RWPE1 (cell line): ENCODE results near the gene ARHGEF25.

Experiments
- CTCF ChIA-PET: fragments of 350-600 bp; sonication (Branson Sonifier 250); formaldehyde crosslinking; extraction: SDS; loops from one replicate; lab custom pipeline; 2021; lab: Yijun Ruan, JAX
- POLR2A ChIA-PET: fragments of 400-600 bp; formaldehyde crosslinking; extraction: SDS; loops from one replicate; lab custom pipeline; 2020; ENCODE audit warnings: antibody characterized with exemption; ENCODE audit not compliant: low non-redundant PET; lab: Yijun Ruan, JAX
- DNase-seq: peaks from one replicate; pipeline ENCODE4 v3.0.0; 2012; ENCODE audit warnings: low spot score
- H3K27ac ChIP-seq: fragments of 450-650 bp; 2 replicates; pipeline ENCODE4 v1.5.1; 2017
- TF ChIP-seq, protein P1 (sequence below): fragments of 450-650 bp; conservative IDR thresholded peaks from 2 replicates; pipeline ENCODE4 v1.5.1; 2017; ENCODE audit warnings: low read depth, mild to moderate bottlenecking

Gene ARHGEF25

DNA sequence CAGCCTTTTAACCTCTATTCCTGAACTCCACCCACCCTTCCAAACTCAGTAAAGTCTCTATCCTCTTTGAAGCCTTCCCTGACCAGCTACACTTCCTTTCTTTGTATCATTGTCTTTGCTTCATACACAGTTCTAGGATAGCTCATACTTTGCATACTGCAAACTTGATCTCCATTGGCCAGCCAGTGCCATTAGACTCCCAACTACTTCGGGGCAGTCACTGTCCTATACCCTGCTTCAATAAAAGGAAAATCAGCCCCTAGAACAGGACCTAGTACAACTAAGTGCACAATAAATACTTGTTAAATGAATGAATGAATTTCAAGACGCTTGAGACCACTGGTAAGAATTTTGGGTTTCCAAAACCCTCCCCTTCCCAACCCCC is 20.8 kb upstream of the ARHGEF25 start:
- CTCF ChIA-PET, result interaction anchor here (0.6 kb wide), 1 partner anchor 42 kb away, joined by 3 read pairs; the partner anchor contains the start of gene B4GALNT1
- DNase-seq, result no peak
- TF ChIP-seq, protein P1, sequence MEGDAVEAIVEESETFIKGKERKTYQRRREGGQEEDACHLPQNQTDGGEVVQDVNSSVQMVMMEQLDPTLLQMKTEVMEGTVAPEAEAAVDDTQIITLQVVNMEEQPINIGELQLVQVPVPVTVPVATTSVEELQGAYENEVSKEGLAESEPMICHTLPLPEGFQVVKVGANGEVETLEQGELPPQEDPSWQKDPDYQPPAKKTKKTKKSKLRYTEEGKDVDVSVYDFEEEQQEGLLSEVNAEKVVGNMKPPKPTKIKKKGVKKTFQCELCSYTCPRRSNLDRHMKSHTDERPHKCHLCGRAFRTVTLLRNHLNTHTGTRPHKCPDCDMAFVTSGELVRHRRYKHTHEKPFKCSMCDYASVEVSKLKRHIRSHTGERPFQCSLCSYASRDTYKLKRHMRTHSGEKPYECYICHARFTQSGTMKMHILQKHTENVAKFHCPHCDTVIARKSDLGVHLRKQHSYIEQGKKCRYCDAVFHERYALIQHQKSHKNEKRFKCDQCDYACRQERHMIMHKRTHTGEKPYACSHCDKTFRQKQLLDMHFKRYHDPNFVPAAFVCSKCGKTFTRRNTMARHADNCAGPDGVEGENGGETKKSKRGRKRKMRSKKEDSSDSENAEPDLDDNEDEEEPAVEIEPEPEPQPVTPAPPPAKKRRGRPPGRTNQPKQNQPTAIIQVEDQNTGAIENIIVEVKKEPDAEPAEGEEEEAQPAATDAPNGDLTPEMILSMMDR, result no peak
- POLR2A ChIA-PET, result no interaction called here
- peak overlapping the region; percentile 65 for H3K27ac ChIP-seq

DNA sequence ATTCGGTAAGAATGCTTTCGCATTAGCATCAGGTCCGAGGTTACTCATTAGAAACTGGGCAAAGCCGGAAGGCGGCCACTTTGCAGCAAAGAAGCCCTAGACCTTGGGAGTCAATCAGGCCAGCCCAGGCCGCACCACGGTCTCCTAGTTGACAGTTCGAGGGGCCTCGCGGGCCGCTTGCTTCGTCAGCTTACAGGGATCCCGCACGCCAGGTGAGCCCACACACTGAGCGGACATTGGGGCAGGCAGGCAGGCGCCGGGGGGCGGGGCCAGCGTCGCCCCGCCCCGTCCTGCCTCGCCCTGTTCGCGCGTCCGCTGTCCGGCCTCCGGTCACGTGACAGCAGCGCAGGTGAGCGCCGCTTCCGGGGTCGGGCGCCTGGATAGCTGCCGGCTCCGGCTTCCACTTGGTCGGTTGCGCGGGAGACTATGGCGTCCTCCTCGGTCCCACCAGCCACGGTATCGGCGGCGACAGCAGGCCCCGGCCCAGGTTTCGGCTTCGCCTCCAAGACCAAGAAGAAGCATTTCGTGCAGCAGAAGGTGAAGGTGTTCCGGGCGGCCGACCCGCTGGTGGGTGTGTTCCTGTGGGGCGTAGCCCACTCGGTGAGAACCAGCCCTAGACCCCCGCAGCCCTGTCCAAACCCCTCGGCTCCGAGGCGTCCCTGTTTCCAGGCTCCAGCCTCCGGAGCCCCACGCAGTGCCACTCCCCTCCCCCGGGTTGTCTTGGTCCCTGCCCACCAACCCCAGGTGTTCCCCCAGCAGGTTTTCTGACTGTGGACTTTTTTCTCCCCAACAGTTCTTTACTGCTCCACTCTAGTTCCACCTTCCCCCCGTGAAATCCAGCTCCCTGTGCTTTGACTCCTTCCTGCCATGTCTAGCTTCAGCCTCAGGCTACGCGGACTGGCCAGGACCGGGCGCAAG is 20.1 kb upstream of the ARHGEF25 start, which contains the start of gene PIP4K2C:
TSS of gene PIP4K2C (plus strand) at position 329 of the 918 bp plus-strand sequence. CDS start at position 427, 98 bp downstream.
- peak; percentile 86 for DNase-seq
- peak within 1 kb of the TSS; percentile 65 for H3K27ac ChIP-seq
- ChIA-PET CTCF (interaction anchor here (0.6 to 3.3 kb wide), 9 partner anchors 8 to 116 kb away, joined by 3 to 26 read pairs (median 4); partner anchors contain the start of genes B4GALNT1 and OS9), POLR2A (no interaction called here)
- TF ChIP-seq, protein P1, result no peak

DNA sequence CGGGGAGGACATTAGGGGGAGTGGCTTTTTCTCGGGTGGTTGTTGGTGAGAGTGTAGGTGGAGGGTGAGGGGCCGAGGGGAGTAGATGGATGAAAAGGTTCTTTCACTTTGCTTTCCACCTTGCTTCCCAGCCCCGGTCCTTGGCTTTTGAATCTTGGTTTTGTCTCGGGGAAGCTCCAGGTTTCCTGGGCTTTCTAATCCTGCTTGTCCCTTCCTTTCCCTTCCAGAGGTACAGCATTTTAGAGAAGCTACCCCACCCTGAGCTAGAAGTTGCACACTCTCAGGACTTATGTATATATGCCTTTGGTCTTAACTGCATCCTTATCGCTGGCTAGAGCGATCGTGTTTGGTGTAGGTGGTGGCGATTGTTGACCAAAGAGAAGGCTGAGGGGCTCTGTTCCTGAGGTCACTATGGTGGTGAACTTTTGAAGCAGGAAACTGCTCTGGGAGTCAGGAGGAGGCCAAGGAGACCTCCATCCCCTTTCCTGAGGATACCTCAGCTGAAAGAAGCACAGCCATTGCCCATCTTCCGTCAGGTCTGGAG is 19.4 kb upstream of the ARHGEF25 start:
- CTCF ChIA-PET, result interaction anchor here (0.8 to 3.3 kb wide), 7 partner anchors 8 to 116 kb away, joined by 3 to 26 read pairs (median 4); partner anchors contain the start of genes B4GALNT1 and OS9
- TF ChIP-seq, protein P1, result no peak
- POLR2A ChIA-PET, result interaction anchor here (0.5 kb wide), 1 partner anchor 111 kb away, joined by 3 read pairs; no protein-coding TSS in a partner anchor
- H3K27ac ChIP-seq, result peak overlapping the region; percentile 65
- no peak for DNase-seq

DNA sequence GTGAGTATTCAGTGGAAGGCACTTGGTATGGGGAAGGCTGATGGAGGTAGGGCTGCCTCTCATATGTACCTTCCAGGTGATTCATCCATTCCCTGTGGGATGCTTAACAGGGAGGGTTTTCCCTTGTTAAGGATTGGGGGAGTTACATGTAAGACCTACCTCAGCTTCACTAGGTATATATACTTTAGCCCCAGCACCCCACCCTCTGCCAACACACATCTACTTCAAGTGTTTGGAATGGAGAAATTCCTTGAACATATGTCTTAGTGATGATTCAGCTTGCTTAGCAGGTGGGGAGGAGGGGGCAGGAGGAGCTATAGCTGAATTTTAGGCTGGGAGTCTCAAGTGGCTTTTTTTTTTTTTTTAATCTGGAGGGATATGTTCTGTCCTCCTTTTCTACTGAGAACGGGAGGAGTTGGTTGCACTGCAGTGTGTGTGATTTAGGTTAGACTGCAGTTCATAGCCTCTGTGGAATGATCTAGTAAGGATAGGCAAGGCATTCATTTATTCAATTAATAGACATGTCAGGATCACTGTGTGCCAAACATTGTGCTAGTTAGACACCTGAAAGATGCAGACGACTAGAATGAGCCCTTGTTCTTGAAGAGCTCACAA is 18.6 kb upstream of the ARHGEF25 start:
- no peak overlapping the region for H3K27ac ChIP-seq
- peak; percentile 51 for DNase-seq
- POLR2A ChIA-PET, result interaction anchor here (0.6 kb wide), 1 partner anchor 144 kb away, joined by 3 read pairs; no protein-coding TSS in a partner anchor
- CTCF ChIA-PET, result interaction anchor here (1.0 to 3.3 kb wide), 3 partner anchors 9 to 101 kb away, joined by 4 to 26 read pairs (median 13); partner anchors contain the start of genes B4GALNT1 and OS9
- TF ChIP-seq, protein P1, result no peak

DNA sequence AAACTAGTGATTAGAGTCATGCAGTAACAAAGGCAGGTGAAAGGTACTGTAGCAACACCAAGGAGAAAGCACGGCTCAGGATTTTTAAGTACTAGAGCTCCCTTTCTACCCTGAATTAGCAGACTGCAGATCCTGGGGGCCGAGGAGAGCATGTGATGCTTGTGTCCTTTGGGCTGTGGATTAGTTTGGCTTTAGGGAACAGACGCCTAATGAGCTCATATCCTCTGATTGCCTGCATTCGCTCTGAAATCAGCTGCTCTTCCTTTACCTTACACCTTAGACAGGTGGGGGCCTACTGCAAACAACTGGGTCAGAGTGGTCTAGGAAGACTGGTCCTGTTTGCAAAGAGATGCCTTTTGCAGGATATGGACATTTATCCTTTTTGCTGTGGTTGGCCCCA is 18.0 kb upstream of the ARHGEF25 start:
- ChIA-PET CTCF (interaction anchor here (1.9 to 3.3 kb wide), 2 partner anchors 10 to 39 kb away, joined by 13 to 26 read pairs; partner anchors contain the start of gene B4GALNT1), POLR2A (interaction anchor here (0.6 kb wide), 2 partner anchors 72 to 144 kb away, joined by 3 to 7 read pairs; no protein-coding TSS in a partner anchor)
- DNase-seq, result no peak
- H3K27ac ChIP-seq, result no peak overlapping the region
- TF ChIP-seq, protein P1, result no peak

DNA sequence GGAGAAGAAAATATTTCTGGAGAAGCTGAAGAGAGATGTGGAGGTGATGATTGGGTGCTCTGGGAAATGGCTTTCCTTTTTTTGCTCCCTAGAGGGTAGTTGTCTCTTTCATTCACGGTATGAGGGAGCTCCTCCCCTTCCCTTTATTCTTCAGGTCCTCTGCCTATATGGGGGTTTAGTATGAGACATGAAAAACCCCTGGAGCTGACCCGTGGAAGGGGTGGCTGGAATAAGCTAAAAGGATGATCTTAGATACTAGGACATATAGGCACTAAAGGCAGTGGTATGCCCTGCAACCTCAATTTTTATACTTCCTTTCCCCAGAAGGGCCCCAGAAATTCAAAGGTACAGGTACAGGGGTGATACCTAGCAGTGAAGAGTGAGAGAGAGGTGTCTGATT is 10.8 kb upstream of the ARHGEF25 start:
- no peak overlapping the region for H3K27ac ChIP-seq
- ChIA-PET CTCF (interaction anchor here (0.9 to 1.1 kb wide), 4 partner anchors 16 to 22 kb away, joined by 3 to 7 read pairs (median 4); no protein-coding TSS in a partner anchor), POLR2A (no interaction called here)
- TF ChIP-seq, protein P1, result no peak
- DNase-seq, result no peak
